CMK (cell line): ENCODE results near the gene LRMDA.

Source experiments
- DNase-seq: peaks from one replicate; pipeline ENCODE4 v3.0.0-alpha.2; 2010; ENCODE audit warnings: low read depth

LRMDA gene

GRCh38 chr10:75924309-75924902 lies 493.0 kb downstream of the LRMDA start:
- DNase-seq: no peak

DNA sequence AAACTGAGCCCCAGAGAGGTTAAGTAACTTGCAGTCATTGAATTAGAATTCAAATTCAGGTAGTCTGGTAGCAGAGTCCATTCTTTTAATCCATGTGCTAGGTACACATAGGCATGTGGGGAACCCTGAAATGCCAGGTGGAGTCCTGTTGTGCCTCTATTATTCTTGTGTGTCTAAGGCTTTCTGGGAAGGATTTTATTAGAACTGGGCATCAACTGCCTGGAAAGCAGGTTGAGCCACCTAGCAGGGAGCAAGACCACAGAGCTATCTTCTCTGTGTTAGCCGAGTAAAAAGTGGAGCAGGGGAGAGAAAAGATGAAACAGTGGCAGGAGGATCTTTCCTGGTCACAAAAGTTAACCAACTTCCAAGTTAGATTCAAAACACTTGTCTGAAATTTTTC lies 494.6 kb downstream of the LRMDA start:
- DNase-seq: no peak

GRCh38 chr10:75926763-75927162 lies 495.3 kb downstream of the LRMDA start:
- no peak for DNase-seq

- DNase-seq: no peak
Measured at GRCh38 chr10:75928231-75928630, 496.8 kb downstream of the LRMDA start.

GRCh38 chr10:75929630-75930161 lies 498.3 kb downstream of the LRMDA start:
- DNase-seq: no peak

DNA sequence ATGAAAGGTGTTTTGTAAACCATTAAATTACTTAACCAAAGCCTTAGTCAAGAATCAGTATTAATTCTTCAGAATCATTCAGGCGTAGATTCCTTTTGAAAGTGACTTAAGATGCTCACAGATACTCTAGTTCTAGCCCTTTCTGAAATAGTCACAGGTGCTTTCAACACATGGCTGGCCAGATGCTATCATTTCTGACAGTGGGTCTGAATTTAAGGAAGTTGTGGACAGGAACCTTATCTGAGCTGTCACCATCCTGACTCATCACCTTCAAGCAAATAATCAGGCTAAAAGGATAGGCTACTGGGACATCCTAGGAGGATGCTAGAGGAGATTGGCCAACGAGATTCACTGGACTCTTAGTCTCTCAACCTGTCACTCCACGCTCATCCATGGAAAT lies 501.5 kb downstream of the LRMDA start:
- no peak for DNase-seq

GRCh38 chr10:75935240-75935639 lies 503.8 kb downstream of the LRMDA start:
- no peak for DNase-seq

GRCh38 chr10:75935650-75936400 lies 504.4 kb downstream of the LRMDA start:
- no peak for DNase-seq

DNA sequence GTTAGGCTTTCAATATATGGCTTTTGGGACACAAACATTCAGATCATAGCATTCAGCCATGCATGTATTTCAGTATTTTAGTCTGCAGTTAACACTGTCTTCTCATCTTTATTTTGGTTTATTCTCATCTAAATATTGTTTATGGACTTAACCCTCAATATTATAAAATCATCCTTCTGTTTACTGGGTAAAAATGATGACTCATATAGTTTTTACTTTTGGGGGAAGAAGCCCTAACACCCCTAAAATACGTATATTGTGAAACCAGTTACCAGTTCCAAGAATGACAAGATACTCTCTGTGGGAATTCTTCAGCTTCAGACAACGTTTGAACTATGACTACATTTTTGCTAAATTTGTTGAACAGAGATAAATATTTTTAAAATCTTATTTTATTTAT lies 505.4 kb downstream of the LRMDA start:
- DNase-seq: no peak

- DNase-seq: no peak
Measured at GRCh38 chr10:75937823-75938222, 506.4 kb downstream of the LRMDA start.

GRCh38 chr10:75938380-75939122 lies 507.1 kb downstream of the LRMDA start:
- DNase-seq: no peak

- no peak for DNase-seq
Measured at GRCh38 chr10:75939541-75939940, 508.1 kb downstream of the LRMDA start.

- no peak for DNase-seq
Measured at GRCh38 chr10:75940742-75941141, 509.3 kb downstream of the LRMDA start.

- DNase-seq: no peak
Measured at GRCh38 chr10:75941223-75941801, 509.9 kb downstream of the LRMDA start.

DNA sequence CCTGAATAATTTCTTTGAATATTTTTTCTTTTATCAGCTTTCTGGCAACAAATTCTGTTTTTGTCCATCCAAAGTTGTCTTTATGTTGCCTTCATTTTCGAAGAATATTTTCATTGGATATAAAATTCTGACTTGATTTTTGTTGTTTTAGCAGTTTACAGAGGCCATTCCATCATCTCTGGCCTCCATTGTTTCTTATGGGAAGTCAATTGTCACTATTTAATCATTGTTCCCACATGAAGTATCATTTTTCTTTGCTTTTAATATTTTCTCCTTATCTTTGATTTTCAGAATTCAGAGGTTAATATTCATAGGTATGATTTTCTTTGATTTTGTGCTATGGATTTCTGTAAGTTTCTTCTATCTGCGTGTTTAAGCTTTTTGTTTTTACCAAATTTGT lies 512.6 kb downstream of the LRMDA start:
- no peak for DNase-seq

DNA sequence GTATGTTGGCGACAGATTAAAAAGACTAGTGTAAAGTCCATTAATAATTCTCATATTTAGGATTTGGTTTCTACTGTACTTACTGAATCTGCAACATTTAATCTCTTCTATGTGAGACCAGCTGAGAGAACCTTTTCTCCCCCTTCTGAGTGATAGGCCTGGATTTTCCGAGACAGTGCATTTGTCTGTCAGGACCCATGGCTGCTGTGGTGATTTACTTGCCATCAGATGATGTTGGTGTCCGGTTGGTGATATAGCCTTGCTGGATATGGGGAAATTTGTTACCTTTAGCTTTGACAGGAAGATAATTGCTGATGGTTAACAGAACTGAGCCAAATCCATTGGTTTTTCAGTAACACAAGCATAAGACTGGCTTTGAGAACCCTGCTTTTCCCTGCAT lies 517.2 kb downstream of the LRMDA start:
- no peak for DNase-seq

DNA sequence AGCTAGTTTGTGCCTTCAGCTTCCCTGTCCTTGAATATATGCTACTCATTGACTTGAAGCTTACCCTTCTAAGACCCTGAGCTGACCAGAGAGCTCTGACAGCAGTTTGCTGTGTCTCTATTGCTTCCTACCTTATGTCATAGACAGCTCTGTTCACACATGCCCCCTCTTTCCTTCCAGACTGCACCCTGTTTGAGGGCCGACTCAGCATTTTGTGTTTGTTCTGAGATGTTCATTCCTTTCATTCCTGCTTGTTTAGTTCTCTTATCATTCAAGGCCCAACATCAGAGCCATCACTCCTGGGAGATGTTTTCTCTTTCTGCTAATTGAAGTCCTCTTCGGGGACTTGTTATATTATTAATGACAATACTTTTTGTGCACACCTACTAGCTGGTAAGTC lies 518.9 kb downstream of the LRMDA start:
- DNase-seq: no peak

- DNase-seq: no peak
Measured at GRCh38 chr10:75950997-75951589, 519.7 kb downstream of the LRMDA start.

DNA sequence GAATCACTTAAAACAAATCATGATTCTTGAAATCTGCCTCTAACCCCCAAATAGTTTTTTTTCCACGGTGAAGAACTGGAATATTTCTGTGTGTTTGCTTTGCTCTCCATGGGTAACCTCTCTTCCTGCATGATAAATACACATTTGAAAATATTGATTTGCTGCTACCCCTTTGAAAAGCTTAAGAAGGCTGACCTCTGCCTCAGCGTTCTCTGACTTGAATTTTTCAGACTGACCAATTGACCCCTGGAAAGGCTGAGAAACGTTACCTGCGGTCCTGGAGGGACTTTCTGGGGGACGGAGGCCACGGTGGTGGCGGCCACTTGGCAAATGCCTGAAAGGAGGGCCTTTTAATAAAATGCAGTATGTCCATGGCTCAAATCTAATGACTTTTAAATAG lies 520.2 kb downstream of the LRMDA start:
- DNase-seq: no peak

- no peak for DNase-seq
Measured at GRCh38 chr10:75952093-75952492, 520.7 kb downstream of the LRMDA start.

GRCh38 chr10:75954486-75954885 lies 523.1 kb downstream of the LRMDA start:
- DNase-seq: no peak

- DNase-seq: no peak
Measured at GRCh38 chr10:75955973-75956502, 524.6 kb downstream of the LRMDA start.
